ENCODE data around the gene CD55. TPM values are rescaled to one million over a fixed set of nuclear protein-coding genes. Genes with fewer than 3 reads are reported as not detected.

The CD55 gene
- polyA plus RNA-seq, 1 donor from 2014 or later, result 1.4 TPM

- no peaks in the 10 kb centered on the region for H3K36me3 ChIP-seq (ENCODE audit: insufficient read depth, low read length)
- no peak for TF ChIP-seq POLR2AphosphoS5 (IDR thresholded peaks at IDR 0.05)
- TF ChIP-seq EP300 (conservative IDR thresholded peaks at IDR 0.05; ENCODE audit: poor library complexity, severe bottlenecking), result no peak
- no peak for TF ChIP-seq SMC3 (conservative IDR thresholded peaks at IDR 0.05; ENCODE audit: poor library complexity)
- no peak for TF ChIP-seq RAD21 (conservative IDR thresholded peaks at IDR 0.05)
- TF ChIP-seq EZH2 (IDR thresholded peaks at IDR 0.05; ENCODE audit: borderline replicate concordance, insufficient read depth, low read length, poor library complexity, severe bottlenecking), result no peak
- TF ChIP-seq, protein P1, sequence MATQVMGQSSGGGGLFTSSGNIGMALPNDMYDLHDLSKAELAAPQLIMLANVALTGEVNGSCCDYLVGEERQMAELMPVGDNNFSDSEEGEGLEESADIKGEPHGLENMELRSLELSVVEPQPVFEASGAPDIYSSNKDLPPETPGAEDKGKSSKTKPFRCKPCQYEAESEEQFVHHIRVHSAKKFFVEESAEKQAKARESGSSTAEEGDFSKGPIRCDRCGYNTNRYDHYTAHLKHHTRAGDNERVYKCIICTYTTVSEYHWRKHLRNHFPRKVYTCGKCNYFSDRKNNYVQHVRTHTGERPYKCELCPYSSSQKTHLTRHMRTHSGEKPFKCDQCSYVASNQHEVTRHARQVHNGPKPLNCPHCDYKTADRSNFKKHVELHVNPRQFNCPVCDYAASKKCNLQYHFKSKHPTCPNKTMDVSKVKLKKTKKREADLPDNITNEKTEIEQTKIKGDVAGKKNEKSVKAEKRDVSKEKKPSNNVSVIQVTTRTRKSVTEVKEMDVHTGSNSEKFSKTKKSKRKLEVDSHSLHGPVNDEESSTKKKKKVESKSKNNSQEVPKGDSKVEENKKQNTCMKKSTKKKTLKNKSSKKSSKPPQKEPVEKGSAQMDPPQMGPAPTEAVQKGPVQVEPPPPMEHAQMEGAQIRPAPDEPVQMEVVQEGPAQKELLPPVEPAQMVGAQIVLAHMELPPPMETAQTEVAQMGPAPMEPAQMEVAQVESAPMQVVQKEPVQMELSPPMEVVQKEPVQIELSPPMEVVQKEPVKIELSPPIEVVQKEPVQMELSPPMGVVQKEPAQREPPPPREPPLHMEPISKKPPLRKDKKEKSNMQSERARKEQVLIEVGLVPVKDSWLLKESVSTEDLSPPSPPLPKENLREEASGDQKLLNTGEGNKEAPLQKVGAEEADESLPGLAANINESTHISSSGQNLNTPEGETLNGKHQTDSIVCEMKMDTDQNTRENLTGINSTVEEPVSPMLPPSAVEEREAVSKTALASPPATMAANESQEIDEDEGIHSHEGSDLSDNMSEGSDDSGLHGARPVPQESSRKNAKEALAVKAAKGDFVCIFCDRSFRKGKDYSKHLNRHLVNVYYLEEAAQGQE (IDR thresholded peaks at IDR 0.05; ENCODE audit: borderline replicate concordance), result no peak
- no peak for TF ChIP-seq CTCF (IDR thresholded peaks at IDR 0.05; ENCODE audit: poor library complexity, severe bottlenecking)
Observed at GRCh38 chr1:207291723-207292122, 29.8 kb upstream of the CD55 start.

DNA sequence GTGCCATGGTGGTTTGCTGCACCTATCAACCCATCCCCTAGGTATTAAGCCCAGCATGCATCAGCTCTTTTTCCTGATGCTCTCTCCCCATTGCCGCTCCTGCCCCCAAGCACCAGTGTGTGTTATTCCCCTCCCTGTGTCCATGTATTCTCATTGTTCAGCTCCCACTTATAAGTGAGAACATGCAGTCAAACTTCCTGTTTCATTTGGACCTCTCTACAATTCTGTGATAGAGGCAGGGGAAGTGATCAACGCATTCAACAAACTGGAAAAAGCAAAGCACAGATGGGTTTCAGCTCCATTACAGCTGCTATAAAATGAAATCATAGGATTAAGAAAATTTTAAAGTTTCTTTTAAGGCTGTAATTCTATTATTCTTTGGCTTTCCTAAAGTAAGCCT lies 23.3 kb upstream of the CD55 start:
- H4K20me1 ChIP-seq (ENCODE audit: insufficient read depth), result no peaks in the 10 kb centered on the region
- no peak overlapping the region for H3K4me3 ChIP-seq (ENCODE audit: low read length)
- H3K36me3 ChIP-seq (ENCODE audit: insufficient read depth, low read length), result no peaks in the 10 kb centered on the region
- no peak overlapping the region for H3K9ac ChIP-seq (ENCODE audit: low read length)
- H3F3A ChIP-seq (ENCODE audit: insufficient read depth, low read length, poor library complexity, severe bottlenecking), result no peaks in the 10 kb centered on the region
- no peaks in the 10 kb centered on the region for H3K9me2 ChIP-seq (ENCODE audit: insufficient read depth, low read length)
- H3K9me3 ChIP-seq (ENCODE audit: low read length), result no peaks in the 10 kb centered on the region
- no peaks in the 10 kb centered on the region for H3K27me3 ChIP-seq (ENCODE audit: insufficient read depth, low read depth, low read length)
- H2AFZ ChIP-seq (ENCODE audit: low read depth, low read length), result no peak overlapping the region
- TF ChIP-seq MXI1 (conservative IDR thresholded peaks at IDR 0.05; ENCODE audit: poor library complexity, severe bottlenecking), result no peak
- no peak for TF ChIP-seq CTCF (IDR thresholded peaks at IDR 0.05; ENCODE audit: poor library complexity, severe bottlenecking)
- no peak for TF ChIP-seq SMC3 (conservative IDR thresholded peaks at IDR 0.05; ENCODE audit: poor library complexity)
- no peak for TF ChIP-seq POLR2AphosphoS5 (IDR thresholded peaks at IDR 0.05)
- no peak for TF ChIP-seq RAD21 (conservative IDR thresholded peaks at IDR 0.05)
- TF ChIP-seq EZH2 (IDR thresholded peaks at IDR 0.05; ENCODE audit: borderline replicate concordance, insufficient read depth, low read length, poor library complexity, severe bottlenecking), result no peak
- TF ChIP-seq TAF1 (IDR thresholded peaks at IDR 0.05; ENCODE audit: low read depth), result no peak
- no peak for TF ChIP-seq EP300 (conservative IDR thresholded peaks at IDR 0.05; ENCODE audit: poor library complexity, severe bottlenecking)
- TF ChIP-seq, protein P1 (IDR thresholded peaks at IDR 0.05; ENCODE audit: borderline replicate concordance), result no peak
- no peak overlapping the region for H3K4me2 ChIP-seq (ENCODE audit: low read length)
- H3K79me2 ChIP-seq (replicated peaks; ENCODE audit: insufficient read depth, low read length), result no peaks in the 10 kb centered on the region
- H3K27ac ChIP-seq (ENCODE audit: low read length), result no peak overlapping the region

More at GRCh38 chr1:207291723-207292122, 29.8 kb upstream of the CD55 start:
- Histone ChIP-seq H3K9me3 (ENCODE audit: low read length) (no peaks in the 10 kb centered on the region), H3K9ac (ENCODE audit: low read length) (no peak overlapping the region), H3F3A (ENCODE audit: insufficient read depth, low read length, poor library complexity, severe bottlenecking) (no peaks in the 10 kb centered on the region), H3K79me2 (replicated peaks; ENCODE audit: insufficient read depth, low read length) (no peaks in the 10 kb centered on the region), H3K27me3 (ENCODE audit: insufficient read depth, low read depth, low read length) (no peaks in the 10 kb centered on the region), H3K4me2 (ENCODE audit: low read length) (no peak overlapping the region), H3K9me2 (ENCODE audit: insufficient read depth, low read length) (no peaks in the 10 kb centered on the region), H4K20me1 (ENCODE audit: insufficient read depth) (no peaks in the 10 kb centered on the region), H2AFZ (ENCODE audit: low read depth, low read length) (no peak overlapping the region), H3K4me3 (ENCODE audit: low read length) (no peak overlapping the region), H3K27ac (ENCODE audit: low read length) (no peak overlapping the region)

Measured in neural cell (in vitro differentiated cells).